HG03354 (cell line): ENCODE measurements around the gene WDR35.

ENCODE experiments used
- ATAC-seq: cut with Tn5 transposase; IDR thresholded peaks from one replicate; pipeline ENCODE4 v1.9.1; 2021; ENCODE audit warnings: mild to moderate bottlenecking; ENCODE audit not compliant: unreplicated experiment, poor library complexity, severe bottlenecking

The WDR35 gene

DNA sequence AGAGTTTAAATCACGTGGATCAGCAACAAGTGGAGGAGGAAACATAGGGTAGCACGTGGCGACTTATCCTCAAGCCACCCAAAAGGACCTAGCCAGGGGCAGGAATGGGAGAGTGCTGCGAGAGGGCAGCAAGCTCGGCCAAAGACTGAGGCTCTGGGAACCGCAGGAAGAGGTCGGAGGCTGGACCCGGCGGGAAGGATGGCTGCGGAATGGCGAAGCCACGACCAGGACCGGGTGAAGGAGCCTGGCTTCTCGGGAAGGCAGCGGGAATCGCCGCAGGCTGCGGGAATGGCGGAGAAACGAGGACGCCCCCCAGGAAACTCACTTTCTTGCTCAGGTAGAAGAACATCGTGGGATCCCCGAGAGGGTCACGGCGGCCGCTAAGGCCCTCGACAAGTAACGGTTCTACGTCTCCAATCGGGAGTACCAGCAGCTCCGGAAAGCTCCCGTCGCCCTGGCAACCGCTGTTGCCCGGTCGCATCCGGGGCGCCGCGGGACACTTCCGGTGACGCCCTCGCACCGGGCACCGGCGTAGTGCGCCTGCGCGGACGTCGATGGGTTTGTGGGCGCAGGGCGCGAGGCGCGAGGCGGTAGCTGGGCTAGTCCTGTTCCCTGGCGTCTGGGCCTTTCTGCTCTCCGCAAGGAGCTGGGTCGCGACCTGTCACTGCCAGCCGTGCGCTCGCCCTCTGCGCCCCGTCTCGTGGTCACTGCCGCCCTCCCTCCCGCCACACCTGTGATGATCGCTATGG, at the start of gene WDR35:
Gene WDR35, minus strand, starts transcription at position 439 of the 749 bp plus-strand sequence. Its CDS starts 90 bp downstream, at position 349.
- ATAC-seq, result peak; percentile 90

DNA sequence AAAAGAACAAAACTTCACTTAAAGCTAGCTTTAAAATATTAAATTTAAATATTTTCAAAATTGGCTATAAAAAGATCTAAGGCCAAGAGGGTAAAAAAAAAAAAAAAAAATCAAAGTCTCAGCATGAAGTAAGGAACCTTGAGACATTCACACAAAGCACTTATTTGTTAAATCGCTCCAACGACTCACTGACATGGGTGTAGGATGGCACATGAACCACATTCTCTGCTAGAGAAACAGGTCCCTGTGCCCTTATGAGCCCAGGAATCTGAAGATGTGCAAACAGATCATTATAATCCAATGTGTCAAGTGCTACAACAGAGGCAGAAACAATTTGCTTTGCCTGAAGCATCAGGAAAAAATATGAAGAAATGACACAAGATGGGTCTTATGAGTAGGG, 47.8 kb upstream of the WDR35 start:
- no peak for ATAC-seq

DNA sequence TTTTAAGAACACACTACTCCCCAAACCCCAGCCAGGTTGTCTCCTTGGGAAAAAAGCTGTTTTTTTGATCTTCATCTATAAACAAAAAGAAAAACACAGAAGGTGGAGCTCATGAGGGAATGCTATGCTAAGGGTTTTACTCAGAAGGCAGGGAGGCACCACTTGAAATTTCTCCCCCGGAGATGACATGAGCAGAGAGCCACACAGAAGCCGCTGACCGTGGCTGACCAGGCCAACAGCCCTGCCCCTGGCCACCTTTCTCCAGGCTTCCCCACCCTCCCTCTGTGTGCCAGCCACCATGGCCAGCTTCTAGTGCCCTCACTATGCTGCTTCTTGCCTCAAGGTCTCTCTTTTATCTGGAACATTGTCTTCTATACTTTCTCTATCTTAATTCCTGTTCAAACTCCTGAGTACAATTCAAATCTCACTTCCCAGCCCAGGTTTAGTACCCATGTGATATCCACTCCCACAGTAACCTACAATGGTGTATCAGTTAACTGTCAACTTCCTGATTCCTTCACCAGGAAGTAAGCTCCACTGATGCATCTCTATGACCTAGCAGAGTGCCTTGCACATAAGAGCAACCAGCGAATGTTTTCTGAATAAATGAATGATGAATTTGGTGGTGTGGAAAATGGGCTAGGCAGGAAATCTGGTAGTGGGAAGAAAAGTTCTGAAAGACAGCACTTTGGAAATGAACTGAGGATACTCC, 46.2 kb upstream of the WDR35 start:
- peak; percentile 61 for ATAC-seq

DNA sequence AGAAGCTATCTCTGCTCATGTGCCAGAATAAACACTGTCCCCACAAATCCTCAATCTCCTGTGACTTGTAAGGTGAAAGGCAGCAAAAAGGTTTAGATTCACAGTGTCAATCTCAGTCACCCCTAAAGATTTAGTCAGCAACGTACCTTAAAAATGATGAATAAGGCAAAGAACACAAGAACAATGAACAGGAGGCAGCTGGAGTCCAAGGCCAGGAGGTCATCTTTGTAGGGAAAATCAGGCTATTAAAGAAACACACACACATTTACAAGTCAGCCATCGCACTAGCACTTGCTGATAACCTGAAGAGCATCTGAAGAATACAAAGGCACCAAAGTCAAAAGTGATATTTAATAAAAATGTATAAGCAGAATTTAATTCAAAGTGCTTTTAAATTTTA, 44.9 kb upstream of the WDR35 start:
- no peak for ATAC-seq

DNA sequence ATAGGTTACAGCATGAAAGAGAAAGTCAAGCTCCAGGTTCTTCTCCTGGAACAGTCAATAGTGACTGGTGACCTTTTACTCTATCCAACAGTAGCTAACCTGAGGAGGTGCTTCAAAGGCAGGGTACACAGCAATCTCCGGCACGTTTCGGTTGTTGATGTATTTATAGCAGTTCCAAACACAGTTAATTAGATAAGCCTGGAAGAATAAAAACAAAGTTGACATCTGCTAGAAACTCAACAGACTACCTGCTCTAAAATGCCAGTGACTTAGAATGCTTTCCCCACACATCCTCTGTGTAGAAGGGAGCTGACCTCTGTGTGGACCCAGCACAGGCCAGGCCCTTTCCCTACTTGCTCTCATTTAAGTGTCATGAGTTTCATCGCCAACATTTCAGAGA, 44.3 kb upstream of the WDR35 start:
- no peak for ATAC-seq

GRCh38 chr2:20033322-20033721, 43.4 kb upstream of the WDR35 start:
- no peak for ATAC-seq

DNA sequence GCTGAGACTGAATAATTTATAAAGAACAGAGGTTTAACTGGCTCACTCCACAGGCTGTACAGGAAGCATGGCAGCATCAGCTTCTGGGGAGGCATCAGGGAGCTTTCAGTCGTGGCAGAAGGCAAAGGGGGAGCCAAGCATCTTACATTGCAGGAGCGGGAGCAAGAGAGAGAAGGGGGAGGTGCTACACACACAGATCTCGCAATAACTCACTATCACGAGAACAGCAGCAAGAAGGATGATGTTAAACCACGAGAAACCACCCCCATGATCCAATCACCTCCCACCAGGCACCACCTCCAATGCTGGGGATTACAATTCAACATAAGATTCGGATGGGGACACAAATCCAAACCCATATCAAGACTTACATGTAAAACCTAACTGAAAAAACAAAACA, 40.3 kb upstream of the WDR35 start:
- ATAC-seq, result no peak

DNA sequence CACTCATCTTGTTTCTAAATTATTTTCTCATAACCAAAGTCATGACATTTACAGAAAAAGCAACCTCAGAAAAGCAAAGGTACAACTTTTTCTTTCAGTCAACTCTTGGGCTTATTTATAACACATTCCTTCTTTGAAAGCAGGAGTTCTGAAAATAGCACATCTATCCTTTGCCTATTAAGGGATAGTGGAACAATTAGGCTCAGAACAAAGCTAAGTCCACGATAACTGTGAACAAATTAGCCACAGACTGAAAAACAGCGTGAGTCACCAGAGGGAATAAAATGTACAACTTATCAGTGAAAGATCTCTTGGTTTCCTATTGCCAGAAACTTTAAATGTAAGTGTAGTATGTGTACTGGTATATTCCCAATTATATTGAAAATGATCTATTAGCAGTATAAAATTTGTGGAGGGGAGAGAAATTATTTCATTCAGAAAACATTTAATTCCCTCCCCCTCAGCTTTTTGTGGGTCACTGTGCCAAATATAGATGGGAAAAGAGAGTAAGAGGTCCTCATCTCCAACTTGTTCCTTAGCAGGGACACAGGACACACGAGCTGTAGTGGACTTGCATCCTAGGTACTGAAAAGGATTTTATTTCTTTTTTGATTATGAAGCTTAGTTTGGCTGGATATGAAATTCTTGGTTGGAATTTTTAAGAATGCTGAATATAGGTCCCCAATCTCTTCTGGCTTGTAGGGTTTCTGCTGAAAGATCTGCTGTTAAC, 38.0 kb upstream of the WDR35 start:
- ATAC-seq, result no peak

DNA sequence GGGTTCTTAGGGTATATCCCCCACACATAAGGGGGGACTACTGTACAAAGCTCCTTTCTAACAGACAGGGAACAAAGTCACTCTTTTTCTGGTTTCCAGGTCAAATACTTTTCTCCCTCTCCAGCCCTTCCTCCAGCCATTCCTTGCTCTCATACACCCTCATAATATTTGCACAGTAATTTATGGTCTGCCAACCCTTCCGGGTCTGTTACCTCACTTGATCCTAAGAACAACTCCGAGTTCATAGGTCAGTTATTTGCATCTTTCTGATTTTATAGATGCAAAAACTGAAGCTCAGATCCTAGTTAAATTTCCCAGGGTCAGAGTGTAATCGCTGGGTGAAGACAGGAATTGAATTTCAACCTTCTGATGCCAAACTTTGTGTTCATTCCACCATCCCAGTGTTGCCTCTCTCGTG, 37.4 kb upstream of the WDR35 start:
- ATAC-seq, result no peak

GRCh38 chr2:20025065-20025786, 35.3 kb upstream of the WDR35 start:
- ATAC-seq, result no peak

- no peak for ATAC-seq
Observed at GRCh38 chr2:20023688-20024087, 33.8 kb upstream of the WDR35 start.

- no peak for ATAC-seq
Observed at GRCh38 chr2:20021405-20022009, 31.6 kb upstream of the WDR35 start.

DNA sequence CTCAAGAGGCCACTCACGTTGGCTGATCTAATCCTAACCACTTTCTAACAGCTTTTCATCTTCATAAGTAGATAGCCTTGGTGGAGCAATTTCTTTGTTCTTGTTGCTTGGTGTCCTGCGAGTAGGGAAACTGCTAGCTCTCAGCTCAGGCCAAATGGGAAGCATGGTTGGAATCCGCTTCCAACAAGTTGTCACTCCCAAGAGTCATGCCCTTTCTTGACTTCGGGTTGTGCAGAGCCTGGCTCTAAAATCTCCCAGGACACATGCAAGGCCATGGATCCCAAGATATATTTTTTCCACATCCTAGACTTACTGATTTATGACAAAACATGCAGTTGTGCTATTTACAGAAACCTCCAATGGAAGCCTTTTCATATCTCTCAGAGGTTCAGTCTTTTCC, 29.8 kb upstream of the WDR35 start:
- ATAC-seq, result no peak

DNA sequence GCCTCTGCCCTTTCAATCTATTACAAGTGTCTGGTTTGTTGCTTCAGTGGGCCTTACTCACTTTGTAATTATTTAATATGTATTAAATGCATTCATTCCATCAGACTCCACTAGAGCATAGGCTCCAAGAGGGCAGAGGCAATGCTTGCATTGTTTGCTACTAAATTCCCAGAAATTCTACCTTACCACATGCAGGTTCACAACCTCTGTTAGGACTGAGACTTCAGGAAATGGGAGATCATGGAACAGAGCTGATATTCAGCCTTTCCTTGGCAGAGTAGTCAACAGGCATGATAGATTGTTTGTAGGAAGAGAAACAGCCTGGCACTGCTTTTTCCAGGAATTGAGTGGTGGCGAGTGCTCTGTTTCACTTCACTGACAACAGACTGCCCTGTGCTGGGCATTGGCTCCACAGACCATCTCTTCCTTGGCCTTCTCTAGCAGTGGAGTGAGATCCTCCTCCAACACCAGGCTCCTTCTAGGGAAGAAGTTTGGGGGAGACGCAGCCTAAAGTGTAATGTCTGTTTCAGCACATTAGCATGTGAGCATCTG, 28.8 kb upstream of the WDR35 start:
- ATAC-seq, result no peak

GRCh38 chr2:20016346-20016745, 26.4 kb upstream of the WDR35 start:
- no peak for ATAC-seq

- peak; percentile 55 for ATAC-seq
Observed at GRCh38 chr2:20015482-20016083, 25.7 kb upstream of the WDR35 start.

GRCh38 chr2:20013126-20013849, 23.4 kb upstream of the WDR35 start:
- ATAC-seq, result no peak
